ENCODE results near the gene DDA1. TPM values are rescaled to one million over a fixed set of nuclear protein-coding genes. Genes with fewer than 3 reads are reported as not detected.

DDA1 gene
- polyA plus RNA-seq, 1 experiment, result 38.7 TPM

- ChIA-PET CTCF (interaction anchor here (0.7 kb wide), 1 partner anchor 234 kb away, joined by 5 read pairs; no protein-coding TSS in a partner anchor), POLR2A (interaction anchor here (1.2 kb wide), 1 partner anchor 22 kb away, joined by 3 read pairs; no protein-coding TSS in a partner anchor)
- DNase-seq (ENCODE audit: low read depth, low spot score), result no peak
- Histone ChIP-seq H3K9me3 (ENCODE audit: control insufficient read depth, insufficient read depth, low read length) (peaks cover 13% of the 10 kb centered on the region; the same call in 1 of the 2 replicates), H3K27ac (ENCODE audit: low read depth, low read length) (no peak overlapping the region), H3K4me3 (ENCODE audit: low read depth, low read length) (no peak overlapping the region), H3K27me3 (ENCODE audit: control insufficient read depth, insufficient read depth, low read length) (peaks cover 3% of the 10 kb centered on the region)
- TF ChIP-seq CTCF (IDR thresholded peaks at IDR 0.05; ENCODE audit: low read depth, low read length), result no peak
Observed at GRCh38 chr19:17331045-17331558, 21.7 kb downstream of the DDA1 start.

- Histone ChIP-seq H3K4me3 (ENCODE audit: low read depth, low read length) (no peak overlapping the region), H3K27ac (ENCODE audit: low read depth, low read length) (no peak overlapping the region), H3K27me3 (ENCODE audit: control insufficient read depth, insufficient read depth, low read length) (peaks cover 3% of the 10 kb centered on the region), H3K9me3 (ENCODE audit: control insufficient read depth, insufficient read depth, low read length) (peaks cover 13% of the 10 kb centered on the region; the same call in 1 of the 2 replicates)
- ChIA-PET CTCF (interaction anchor here (0.5 to 1.3 kb wide), 4 partner anchors 13 to 134 kb away, joined by 3 to 5 read pairs (median 4); no protein-coding TSS in a partner anchor), POLR2A (interaction anchor here (0.5 to 2.9 kb wide), 2 partner anchors 15 to 23 kb away, joined by 4 to 13 read pairs; partner anchors contain the start of gene DDA1)
- TF ChIP-seq CTCF (IDR thresholded peaks at IDR 0.05; ENCODE audit: low read depth, low read length), result no peak
- no peak for DNase-seq (ENCODE audit: low read depth, low spot score)
Observed at GRCh38 chr19:17332360-17332676, 23.0 kb downstream of the DDA1 start.

- Histone ChIP-seq H3K4me3 (ENCODE audit: low read depth, low read length) (no peak overlapping the region), H3K27ac (ENCODE audit: low read depth, low read length) (no peak overlapping the region), H3K27me3 (ENCODE audit: control insufficient read depth, insufficient read depth, low read length) (peaks cover 3% of the 10 kb centered on the region), H3K9me3 (ENCODE audit: control insufficient read depth, insufficient read depth, low read length) (peaks cover 13% of the 10 kb centered on the region; the same call in 1 of the 2 replicates)
- TF ChIP-seq CTCF (IDR thresholded peaks at IDR 0.05; ENCODE audit: low read depth, low read length), result no peak
- ChIA-PET CTCF (interaction anchor here (1.0 to 1.3 kb wide), 2 partner anchors 13 to 133 kb away, joined by 3 to 4 read pairs; no protein-coding TSS in a partner anchor), POLR2A (interaction anchor here (0.5 to 2.9 kb wide), 5 partner anchors 15 to 28 kb away, joined by 3 to 13 read pairs (median 4); partner anchors contain the start of genes DDA1 and MRPL34)
- no peak for DNase-seq (ENCODE audit: low read depth, low spot score)
Observed at GRCh38 chr19:17332677-17333581, 23.6 kb downstream of the DDA1 start.

DNA sequence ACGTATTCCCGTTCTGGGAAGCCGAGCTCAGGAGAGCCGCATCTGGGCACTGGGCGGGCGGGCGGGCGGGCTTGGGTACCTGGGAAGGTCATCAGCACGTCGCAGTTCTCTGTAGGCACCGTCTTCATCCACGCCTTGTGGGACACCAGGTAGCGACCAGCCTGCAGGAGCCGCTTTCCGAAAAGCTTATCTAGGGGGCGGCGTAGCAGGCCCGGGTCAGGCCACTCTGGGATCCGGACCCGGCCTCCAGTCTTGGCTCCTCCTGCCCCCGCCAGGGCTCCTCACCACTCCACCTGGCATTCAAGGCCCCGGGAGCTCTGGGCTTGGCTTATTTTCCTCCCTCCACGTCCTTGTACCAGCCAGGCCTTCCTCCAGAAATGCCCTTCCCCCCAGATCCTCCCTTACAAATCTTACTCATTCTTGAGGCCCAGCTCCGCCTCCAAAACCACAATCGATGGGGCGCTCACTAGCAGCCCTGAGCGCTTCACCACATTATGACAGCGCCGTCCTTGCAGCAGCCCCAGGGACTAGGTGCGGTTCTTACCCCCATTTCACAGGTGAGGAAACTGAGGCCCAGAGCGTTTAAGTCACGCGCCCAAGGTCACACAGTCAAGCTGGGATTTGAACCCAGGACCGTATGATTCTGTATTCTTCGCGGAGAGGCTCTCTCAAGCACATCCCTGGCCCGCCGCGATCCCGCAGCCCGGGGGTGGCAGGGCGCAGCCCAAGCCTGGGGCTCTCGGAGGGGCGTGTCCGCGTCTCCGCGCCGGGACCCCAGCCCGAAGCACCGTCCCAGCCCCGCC is 24.4 kb downstream of the DDA1 start:
- ChIA-PET POLR2A (interaction anchor here (0.6 to 2.9 kb wide), 6 partner anchors 9 to 178 kb away, joined by 3 to 13 read pairs (median 4); partner anchors contain the start of genes DDA1, MRPL34 and PGLS), CTCF (no interaction called here)
- peaks cover 13% of the 10 kb centered on the region; the same call in 1 of the 2 replicates for H3K9me3 ChIP-seq (ENCODE audit: control insufficient read depth, insufficient read depth, low read length)
- peak; percentile 33 for DNase-seq (ENCODE audit: low read depth, low spot score)
- TF ChIP-seq CTCF (IDR thresholded peaks at IDR 0.05; ENCODE audit: low read depth, low read length), result no peak
- H3K27ac ChIP-seq (ENCODE audit: low read depth, low read length), result no peak overlapping the region
- H3K4me3 ChIP-seq (ENCODE audit: low read depth, low read length), result peak overlapping the region; percentile 72
- H3K27me3 ChIP-seq (ENCODE audit: control insufficient read depth, insufficient read depth, low read length), result peaks cover 3% of the 10 kb centered on the region
